GM10266 (cell line): ENCODE measurements around the gene PEX7.
"Not testable (repeated sequence)": the region's sequence is repeated elsewhere in the genome, so short reads cannot be mapped to it uniquely, and the experiment has no call there.

ENCODE experiments used
- DNase-seq: peaks from one replicate; pipeline ENCODE4 v3.0.0; 2012; ENCODE audit errors: extremely low spot score
- CTCF ChIP-seq: IDR thresholded peaks from 2 replicates; pipeline ENCODE4 v1.5.1; 2012; ENCODE audit warnings: mild to moderate bottlenecking, low read depth; ENCODE audit not compliant: control insufficient read depth, insufficient read depth; ENCODE audit errors: missing control alignments

Gene PEX7

GRCh38 chr6:136801581-136801980 lies 20.8 kb upstream of the PEX7 start:
- no peak for DNase-seq
- TF ChIP-seq CTCF = no peak

DNA sequence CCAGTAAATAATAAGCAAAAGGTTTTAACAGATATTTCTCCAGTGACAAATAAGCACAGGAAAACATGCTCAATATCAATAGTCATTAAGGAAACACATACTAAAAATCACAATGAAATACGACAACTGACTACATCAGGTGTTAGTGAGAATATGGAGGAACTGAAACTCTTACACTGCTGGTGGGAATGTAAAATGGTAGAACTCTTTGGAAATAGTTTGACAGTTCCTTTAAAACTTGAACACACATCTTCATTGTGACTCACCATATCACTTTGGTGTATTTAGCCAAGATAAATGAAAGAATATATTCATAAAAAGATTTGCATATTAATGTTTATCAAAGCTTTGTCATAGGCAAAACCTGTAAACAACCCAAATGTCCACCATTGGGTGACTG lies 18.8 kb upstream of the PEX7 start:
- no peak for TF ChIP-seq CTCF
- no peak for DNase-seq

GRCh38 chr6:136809091-136809860 lies 13.1 kb upstream of the PEX7 start:
- no peak for DNase-seq
- TF ChIP-seq CTCF = no peak

- DNase-seq = no peak
- TF ChIP-seq CTCF = no peak
These were observed 11.1 kb upstream of the PEX7 start for GRCh38 chr6:136811272-136811671.

DNA sequence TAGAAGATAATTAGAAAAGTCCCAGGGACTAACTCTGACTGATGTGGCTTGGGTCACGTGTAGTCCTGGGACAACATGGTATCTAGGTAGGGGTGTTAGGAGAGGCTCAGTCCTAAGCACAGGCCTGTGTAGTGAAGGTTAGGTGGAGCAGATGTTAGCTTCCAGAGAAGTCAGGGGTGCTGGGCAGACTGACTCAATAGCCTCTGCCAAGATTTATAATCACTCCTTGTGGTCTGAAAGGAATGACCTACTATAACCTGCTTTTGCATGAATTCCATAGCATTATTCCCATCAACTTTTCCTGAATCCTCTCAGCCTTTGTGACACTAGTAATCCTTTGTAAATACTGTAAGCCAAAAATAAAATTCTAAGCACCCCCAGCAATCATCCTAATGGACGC lies 10.2 kb upstream of the PEX7 start:
- no peak for DNase-seq
- TF ChIP-seq CTCF = no peak

GRCh38 chr6:136815608-136816007 lies 6.8 kb upstream of the PEX7 start:
- not testable (repeated sequence) for DNase-seq

GRCh38 chr6:136816656-136817055 lies 5.7 kb upstream of the PEX7 start:
- no peak for TF ChIP-seq CTCF
- DNase-seq = no peak

DNA sequence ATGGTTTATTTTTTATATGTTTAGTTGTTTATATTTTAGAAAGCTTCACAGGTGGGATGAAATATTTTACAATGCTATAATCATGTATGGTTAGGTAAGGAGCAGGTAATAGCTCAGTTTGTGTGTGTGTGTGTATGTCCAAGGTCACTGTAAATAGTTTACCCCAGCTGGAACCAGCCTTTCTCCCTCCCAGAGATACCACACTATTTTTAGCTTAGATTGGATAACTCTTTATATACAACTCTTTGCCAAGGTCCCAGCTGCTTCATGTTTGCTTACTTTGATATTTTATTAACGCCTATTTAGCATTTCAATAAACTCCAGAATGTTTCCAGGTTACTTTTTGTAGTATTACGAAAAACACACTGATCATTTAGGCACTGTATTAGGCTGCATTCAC lies 1.8 kb upstream of the PEX7 start:
- TF ChIP-seq CTCF = no peak
- no peak for DNase-seq
